NCI-H510A treated with DMSO at 0.1 percent for 48 hours (cell line): ENCODE results near the gene ZNF496.
"Not testable (repeated sequence)": the region's sequence is repeated elsewhere in the genome, so short reads cannot be mapped to it uniquely, and the experiment has no call there.

ENCODE experiments used
- DNase-seq: peaks from one replicate; lab custom pipeline; 2025; lab: John Stamatoyannopoulos, UW

The ZNF496 gene

DNA sequence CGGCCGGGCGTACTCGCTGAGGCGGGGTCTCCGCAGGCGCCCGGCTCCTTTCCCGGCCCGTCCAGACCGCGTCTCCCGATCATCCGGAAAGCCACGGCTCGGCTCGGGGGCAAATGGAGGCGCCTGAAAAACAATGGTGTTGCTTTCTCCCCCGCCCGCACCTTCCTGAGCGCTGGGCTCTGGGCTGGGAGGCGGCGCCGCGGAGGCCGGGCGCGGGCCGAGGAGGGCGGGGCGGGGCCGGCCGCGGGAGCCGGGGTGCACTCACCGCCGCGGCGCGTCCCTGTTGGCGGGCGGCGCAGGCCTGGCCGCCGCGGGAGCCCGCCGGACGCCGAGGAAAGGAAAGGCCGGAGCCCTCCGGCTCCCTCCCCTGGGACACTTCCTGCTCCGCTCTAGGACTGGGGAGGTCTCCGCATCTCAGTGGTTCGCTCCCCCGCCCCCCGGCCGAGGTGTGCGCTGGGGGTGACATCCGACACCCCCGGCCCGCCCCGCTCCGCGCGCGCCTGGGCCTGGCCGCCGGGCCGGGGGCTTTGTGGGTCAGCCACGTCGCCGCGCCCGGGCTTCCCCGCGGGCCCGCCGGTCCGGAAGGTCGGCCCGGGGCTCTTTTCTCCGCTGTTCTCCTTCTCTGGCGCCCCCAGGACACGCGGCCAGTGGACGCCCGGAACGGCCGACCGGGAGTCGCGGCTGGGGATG lies at the start of gene ZNF496:
Gene ZNF496 (minus strand): TSS at position 343 of the 690 bp plus-strand sequence. CDS start 2,289 bp downstream, outside the sequence.
- peak; percentile 47 for DNase-seq

DNA sequence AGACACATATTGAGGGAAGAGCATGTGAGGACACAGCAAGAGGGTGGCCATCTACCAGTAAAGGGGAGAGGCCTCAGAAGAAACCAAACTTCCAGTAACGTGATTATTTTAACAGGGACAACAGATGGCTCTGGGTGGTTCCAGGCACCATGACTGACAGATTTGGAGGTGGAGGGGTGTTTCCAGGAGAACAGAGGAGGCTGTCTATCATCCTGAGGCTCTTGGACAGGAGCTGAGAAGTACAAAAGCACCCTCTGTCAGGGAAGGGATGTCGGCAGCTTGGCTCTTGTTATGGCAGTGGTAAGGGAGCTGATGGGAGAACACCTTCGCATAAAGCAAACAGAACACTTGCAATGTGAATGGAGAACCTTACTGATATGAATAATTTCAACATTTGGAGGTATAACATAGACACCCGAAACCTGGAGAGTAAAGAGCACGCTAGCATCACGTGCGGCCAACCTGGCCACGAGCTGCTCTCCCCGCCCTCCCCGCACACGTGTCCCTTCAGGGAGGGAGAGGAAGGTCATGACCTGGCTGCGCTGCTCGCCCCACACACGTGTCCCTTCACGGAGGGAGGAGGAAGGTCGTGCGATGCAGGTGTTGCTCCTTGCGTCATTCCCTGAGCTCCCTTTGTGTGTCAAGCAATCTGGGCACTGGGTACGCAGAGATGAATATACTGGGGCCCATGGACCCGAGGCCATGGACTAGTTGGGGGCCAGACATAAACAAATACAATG lies 46.8 kb upstream of the ZNF496 start:
- DNase-seq: no peak

DNA sequence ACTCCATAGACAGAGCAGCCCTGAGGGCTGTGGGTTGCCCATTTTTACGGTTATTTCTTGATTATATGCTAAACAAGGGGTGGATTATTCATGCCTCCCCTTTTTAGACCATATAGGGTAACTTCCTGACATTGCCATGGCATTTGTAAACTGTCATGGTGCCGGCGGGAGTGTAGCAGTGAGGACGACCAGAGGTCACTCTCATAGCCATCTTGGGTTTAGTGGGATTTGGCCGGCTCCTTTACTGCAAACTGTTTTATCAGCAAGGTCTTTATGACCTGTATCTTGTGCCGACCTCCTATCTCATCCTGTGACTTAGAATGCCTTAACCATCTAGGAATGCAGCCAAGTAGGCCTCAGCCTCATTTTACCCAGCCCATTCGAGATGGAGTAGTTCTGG lies 46.0 kb upstream of the ZNF496 start:
- DNase-seq: not testable (repeated sequence)

DNA sequence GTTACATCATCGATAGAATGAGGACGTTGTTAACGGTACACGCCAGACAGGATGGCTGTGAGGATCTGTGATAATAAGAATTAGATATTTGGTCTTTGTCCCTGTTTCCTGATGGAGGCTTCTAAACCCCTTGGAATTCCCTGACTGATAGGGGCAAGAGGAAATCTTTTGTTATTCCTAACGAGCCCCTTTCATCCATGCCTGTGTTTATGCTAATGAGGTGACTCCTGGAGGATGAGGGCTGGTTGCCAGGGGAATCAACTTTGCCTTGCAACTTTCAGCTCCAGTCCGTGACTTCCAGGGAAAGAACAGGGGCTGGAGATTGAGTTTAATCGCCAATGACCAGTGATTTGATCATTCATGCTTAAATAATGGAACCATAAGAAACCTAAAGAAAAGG lies 45.0 kb upstream of the ZNF496 start:
- no peak for DNase-seq

DNA sequence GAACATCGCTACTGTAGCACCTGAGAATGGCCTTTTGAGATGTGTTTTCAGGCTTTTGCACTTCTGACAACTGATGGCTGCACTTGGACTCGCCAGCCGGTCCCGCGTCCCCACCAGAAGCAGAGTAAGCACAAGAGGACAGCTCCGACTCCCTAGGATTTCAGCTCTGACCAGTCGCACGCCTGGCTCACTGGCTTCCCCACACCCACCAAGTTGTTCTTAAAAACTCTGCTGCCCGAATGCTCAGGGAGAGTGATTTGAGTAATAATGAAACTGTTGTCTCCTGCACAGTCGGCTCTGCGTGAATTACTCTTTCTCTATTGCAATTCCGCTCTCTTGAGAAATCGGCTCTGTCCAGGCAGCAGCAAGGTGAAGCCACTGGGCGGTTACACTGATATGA lies 44.1 kb upstream of the ZNF496 start:
- DNase-seq: no peak

DNA sequence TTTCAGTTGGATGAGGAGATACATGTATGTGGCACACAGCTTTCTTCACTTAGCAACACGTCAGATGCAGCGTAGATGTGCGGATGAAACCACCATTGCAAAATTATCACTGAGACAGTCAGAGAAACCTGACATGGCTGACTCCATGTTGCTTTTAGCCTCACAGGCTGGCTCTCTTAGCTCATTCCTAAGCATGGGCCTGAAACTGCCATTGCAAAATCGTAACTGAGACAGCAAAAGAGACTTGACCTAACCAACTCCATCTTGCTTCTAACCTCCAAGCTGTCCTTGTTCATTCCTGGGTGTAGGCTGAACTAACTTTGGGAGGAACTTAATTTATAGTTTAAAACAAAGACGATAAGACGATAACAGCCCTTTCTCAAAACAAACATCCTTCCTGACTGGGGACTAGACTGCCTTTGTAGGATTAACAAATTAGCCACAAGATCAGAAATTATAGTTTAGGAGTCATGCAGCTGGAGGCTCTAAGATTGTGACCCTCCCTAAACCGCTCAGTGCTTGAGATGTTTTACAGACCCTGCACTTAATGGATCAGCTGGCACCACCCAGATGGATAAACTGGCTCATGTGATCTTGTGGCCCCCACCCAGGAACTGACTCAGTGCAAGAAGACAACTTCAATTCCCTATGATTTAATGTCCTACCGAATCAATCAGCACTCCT lies 43.1 kb upstream of the ZNF496 start:
- DNase-seq: not testable (repeated sequence)

DNA sequence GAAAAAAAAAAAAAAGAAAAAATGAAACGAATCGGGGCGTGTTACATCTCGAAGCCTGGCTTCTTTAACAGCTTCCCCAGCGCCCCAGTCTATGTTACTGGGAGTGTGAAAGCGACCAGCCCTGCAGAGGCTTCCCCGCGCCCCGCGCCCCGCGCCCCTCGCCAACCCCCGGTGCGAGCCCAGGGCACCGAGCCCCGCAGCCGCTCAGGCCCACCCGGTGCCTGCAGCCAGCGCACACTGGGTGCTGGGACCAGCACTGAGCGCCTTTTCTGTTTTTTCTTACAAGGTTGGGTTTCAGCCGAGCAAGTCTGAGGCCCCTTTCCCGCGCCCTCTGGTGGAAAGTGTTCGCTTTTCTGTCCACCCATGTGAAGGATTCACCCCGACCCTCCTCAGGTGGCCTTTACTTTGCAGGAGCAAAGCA lies 42.1 kb upstream of the ZNF496 start:
- DNase-seq: no peak

DNA sequence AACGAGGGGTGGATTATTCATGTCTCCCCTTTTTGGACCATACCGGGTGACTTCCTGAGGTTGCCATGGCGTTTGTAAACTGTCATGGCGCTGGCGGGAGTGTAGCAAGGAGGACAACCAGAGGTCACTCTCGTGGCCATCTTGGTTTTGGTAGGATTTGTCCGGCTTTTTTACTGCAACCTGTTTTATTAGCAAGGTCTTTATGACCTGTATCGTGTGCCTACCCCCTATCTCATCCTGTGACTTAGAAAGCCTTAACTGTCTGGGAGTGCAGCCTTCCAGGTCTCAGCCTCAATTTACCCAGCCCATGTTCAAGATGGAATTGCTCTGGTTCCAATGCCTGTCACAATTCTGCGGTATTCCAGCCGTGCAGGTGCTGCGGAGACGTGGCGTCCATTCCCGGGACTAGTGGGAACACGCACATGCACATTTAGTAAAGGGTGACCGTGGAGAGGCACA lies 40.2 kb upstream of the ZNF496 start:
- DNase-seq: no peak

DNA sequence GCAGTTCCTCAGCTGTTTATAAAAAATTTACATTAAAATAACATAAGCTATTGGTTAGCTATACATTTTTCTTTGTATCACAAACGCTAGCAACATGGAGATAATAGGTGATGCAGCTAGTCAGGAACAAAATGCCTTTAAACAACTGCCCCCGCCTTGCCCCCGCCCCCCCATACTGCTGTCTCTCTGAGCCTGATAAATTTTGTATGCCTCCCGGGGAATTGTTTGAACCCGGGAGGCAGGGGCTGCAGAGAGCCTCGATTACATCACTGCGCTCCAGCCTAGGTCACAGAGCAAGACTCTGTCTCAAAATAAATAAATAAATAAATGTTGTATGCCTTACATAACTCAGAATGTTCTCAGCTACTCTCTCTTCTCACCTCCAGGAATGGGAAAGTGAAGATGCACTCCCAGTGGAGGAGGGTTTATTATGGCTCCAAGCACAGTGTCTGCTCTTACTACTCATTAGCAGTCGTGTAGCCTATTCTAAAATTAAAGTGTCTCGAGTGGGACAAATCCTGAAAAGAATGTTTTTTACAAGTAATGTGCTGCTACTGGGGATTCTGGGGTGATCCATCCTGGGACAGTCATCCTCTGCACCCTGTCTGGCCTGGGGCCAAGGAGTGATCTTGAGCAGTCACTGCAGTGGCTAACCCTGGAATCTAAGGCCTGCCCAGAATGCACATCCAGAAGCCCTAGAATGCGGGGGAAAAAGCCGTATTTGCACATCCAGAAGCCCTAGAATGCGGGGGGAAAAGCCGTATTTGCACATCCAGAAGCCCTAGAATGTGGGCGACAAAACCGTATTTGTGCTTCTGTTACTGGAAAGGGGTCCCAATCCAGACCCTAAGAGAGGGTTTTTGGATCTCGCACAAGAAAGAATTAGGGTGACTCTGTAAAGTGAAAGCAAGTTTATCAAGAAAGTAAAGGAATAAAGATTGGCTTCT lies 39.4 kb upstream of the ZNF496 start:
- no peak for DNase-seq

DNA sequence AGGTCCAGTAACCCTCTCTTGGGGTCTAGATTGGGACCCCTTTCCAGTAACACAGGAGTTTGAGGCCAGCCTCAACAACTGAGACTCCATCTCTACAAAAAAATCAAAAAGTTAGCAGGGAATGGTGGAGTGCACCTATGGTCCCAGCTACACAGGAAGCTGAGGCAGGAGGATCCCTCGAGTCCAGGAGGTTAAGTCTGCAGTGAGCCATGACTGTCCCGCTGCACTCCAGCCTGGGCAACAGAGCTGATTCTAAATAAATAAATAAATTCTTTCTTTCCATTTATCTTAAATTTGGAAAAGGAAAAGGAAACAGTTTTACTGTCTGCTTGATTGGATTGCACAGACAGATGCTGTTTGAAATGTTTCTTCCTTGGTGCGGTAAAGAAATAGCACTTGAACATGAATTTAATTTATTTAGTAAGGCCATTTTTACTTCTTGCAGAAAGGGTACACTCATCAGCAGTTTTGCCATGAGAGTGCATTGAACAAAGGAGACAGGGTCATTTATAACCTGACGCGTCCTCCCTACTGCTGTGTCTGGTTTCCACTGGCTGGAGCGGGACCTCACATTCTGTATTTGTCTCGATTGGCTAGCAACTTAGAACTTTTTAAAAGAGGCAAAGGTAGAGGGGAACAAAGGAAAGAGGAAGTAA lies 37.0 kb upstream of the ZNF496 start:
- DNase-seq: no peak

DNA sequence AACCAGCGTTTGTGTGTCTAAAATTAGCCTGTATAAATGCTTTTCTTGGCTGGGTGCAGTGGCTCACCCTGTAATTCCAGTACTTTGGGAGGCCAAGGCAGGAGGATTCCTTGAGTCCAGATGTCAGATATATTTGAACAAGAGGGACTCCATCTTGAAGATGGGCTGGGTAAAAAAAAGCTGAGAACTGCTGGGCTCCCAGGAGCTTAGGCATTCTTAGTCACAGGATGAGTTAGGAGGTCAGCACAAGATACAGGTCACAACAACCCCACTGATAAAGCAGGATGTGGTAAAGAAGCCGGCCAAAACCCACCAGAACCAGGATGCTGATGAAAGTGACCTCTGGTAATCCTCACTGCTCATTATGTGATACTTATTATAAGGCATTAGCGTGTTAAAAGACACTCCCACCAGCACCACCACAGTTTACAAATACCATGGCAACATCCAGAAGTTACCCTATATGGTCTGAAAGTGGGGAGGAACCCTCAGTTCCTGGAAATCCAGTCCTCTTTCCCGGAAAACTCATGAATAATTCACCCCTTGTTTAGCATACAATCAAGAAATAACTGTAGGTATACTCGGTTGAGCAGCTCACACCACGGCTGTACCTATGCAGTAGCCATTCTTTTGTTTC lies 36.2 kb upstream of the ZNF496 start:
- DNase-seq: no peak

DNA sequence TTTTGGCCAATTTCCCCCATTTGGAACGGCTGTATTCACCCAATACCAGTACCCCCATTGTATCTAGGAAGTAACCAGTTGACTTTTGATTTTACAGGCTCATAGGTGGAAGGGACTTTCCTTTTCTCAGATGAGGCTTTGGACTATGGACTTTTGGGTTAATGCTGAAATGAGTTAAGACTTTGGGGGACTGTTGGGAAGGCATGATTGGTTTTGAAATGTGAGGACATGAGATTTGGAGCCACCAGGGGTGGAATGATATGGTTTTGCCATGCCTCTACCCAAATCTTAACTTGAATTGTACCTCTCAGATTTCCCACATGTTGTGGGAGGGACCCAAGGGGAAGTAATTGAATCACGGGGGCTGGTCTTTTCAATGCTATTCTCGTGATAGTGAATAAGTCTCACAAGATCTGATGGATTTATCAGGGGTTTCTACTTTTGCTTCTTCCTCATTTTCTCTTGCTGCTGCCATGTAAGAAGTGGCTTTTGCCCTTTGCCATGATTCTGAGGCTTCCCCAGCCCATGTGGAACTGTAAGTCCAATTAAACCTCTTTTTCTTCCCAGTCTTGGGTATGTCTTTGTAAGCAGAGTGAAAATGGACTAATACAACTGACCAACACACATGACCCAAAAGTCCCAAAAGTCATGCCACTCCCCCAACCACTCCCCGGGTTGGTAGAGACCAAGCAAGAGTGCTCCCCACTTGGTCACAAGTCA lies 35.4 kb upstream of the ZNF496 start:
- DNase-seq: no peak

DNA sequence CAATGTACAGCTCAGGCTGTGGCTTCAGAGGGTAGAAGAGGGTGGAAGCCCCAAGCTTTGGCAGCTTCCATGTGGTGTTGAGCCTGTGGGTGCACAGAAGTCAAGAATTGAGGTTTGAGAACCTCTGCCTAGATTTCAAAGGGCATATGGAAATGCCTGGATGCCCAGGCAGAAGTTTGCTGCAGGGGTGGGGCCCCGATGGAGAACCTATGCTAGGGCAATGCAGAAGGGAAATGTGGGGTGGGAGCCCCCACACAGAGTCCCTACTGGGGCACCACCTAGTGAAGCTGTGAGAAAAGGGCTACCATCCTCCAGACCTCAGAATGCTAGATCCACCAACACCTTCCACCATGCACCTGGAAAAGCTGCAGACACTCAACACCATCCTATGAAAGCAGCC lies 34.7 kb upstream of the ZNF496 start:
- DNase-seq: not testable (repeated sequence)

DNA sequence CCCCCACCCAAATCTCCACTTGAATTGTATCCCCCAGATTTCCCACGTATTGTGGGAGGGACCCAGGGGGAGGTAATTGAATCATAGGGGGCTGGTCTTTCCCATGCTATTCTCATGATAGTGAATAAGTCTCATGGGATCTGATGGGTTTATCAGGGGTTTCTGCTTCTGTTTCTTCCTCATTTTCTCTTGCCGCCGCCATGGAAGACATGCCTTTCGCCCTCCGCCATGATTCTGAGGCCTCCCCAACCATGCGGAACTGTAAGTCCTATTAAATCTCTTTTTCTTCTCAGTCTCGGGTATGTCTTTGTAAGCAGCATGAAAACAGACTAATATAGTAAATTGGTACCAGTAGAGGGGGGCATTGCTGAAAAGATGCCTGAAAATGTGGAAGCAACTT lies 33.4 kb upstream of the ZNF496 start:
- no peak for DNase-seq

DNA sequence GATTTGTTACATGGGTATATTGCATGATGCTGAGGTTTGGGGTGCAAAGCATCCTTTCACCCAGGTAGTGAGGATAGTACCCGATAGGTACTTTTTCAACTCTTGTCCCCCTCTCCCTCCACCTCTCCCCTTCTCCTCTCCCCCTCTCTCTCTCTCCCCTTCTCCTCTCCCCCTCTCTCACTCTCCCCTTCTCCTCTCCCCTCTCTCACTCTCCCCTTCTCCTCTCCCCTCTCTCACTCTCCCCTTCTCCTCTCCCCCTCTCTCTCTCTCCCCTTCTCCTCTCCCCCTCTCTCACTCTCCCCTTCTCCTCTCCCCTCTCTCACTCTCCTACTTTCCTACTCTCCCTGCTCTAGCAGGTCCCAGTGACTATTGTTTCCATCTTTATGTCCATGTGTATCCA lies 31.3 kb upstream of the ZNF496 start:
- DNase-seq: not testable (repeated sequence)

DNA sequence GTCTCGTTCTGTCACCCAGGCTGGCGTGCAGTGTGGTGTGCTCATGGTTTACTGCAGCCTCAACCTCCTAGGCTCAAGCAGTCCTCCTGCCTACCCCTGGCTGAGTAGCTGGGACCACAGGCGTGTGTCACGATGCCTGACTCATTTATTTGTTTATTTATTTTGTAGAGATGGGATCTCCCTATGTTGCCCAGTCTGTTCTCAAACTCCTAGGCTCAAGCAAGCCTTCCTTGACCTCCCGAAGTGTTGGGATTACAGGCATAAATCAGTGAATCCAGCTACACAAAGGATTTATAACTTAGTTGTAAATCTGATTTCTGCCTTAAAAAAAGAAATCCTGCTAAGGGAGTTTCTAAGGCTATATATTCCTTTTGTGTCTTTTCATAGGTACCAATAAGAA lies 30.5 kb upstream of the ZNF496 start:
- no peak for DNase-seq

DNA sequence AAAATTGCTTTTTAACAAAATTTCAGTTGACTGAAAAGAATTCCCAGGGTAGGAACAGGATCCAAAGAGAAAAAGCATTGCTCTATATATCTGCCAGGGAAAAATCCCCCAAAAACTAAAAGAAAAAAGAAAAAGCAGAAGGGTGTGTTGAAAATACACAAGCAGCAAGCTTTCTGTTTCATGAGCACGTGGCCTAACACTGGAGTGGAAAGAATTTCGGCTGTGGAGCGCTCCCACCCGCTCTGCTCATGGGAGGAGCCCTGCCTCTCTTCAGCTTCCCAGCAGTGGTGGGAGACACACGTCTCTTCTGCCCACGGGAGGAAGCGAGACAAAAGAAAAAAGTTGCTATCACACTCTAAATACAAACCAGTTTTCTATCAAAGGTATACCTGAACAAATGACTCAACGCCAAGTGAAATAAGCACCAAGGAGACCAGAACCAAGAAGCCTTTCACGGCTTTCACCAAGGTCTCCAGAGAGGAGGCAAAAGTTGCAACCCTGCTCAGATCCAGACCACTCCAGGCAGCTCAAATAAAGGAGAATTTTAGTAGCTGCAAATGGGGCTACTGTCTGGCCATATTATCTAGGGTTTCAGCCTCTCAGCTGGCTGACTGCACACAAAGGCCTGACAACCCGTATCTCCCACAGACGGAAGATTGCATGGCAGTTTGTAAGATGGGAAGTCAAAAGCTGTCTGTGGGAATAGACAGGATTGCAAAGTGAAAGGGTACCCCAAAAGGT lies 29.5 kb upstream of the ZNF496 start:
- no peak for DNase-seq

DNA sequence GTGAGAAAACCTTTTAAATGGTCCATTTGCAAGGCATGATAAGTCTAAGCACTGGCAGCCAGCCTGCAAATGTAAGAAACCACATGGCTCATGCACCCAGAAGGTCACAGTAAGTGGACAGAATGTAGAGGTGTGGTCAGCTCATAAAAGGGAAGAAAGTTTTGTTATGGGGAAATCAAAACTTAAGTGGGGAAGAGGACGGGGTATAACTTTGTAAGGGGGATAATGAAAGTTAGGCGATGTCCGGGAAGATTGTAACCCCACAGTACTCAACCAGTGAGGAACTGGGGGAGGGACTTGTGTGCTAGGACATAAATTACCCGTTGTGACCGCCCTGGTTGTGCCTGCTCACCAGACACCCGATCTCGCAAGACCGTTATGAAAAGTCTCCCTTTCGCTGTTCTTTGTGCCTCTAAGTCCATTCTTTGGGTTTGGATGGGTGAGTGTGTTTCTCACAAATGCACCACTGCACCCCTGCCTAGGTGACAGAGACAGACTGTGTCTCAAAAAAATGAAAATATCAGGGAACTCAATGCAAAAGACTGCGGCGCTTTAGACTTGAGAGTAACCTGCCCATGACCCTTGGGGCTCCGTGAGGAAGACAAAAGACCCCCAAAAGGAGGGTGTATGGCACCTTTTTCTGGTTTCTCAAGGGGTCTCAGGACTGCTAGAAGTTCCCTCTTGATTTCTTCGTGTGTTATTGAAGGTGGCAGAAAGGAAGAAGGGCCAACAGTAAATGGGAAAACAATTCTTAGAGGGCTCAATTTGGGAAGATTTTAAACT lies 28.6 kb upstream of the ZNF496 start:
- no peak for DNase-seq

DNA sequence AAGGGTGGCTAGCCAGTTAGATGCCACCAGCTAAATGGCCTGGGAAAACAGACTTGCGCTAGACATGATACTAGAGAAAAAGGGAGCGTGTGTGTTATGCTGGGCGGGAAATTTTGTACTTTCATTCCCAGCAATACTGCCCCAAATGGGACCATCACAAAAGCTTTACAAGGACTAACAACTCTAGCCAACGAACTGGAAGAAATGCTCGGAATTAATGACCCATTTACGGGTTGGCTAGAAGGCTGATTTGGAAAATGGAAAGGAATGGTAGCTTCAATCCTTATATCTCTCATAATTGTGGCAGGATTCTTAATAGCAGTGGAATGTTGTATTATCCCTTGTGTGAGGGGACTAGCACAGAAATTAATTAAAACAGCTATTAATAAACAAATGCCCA lies 27.9 kb upstream of the ZNF496 start:
- DNase-seq: no peak
